ENCODE results near the gene TRIM7. TPM values are rescaled to one million over a fixed set of nuclear protein-coding genes. Genes with fewer than 3 reads are reported as not detected.

The TRIM7 gene
- total RNA-seq, 4 donors from 2014 or later: 44.8 to 80.6 (median 54.5) TPM

- Histone ChIP-seq H3K4me1 (peaks cover 0 to 53% (median 21%) of the 10 kb centered on the region in 3 donors), H3K27ac (no peak overlapping the region), H3K4me3 (no peak overlapping the region), H3K9me3 (no peaks in the 10 kb centered on the region), H3K36me3 (peaks cover 46 to 82% (median 67%) of the 10 kb centered on the region in 3 donors), H3K27me3 (no peaks in the 10 kb centered on the region)
- DNase-seq: no peak
- TF ChIP-seq, protein P1, sequence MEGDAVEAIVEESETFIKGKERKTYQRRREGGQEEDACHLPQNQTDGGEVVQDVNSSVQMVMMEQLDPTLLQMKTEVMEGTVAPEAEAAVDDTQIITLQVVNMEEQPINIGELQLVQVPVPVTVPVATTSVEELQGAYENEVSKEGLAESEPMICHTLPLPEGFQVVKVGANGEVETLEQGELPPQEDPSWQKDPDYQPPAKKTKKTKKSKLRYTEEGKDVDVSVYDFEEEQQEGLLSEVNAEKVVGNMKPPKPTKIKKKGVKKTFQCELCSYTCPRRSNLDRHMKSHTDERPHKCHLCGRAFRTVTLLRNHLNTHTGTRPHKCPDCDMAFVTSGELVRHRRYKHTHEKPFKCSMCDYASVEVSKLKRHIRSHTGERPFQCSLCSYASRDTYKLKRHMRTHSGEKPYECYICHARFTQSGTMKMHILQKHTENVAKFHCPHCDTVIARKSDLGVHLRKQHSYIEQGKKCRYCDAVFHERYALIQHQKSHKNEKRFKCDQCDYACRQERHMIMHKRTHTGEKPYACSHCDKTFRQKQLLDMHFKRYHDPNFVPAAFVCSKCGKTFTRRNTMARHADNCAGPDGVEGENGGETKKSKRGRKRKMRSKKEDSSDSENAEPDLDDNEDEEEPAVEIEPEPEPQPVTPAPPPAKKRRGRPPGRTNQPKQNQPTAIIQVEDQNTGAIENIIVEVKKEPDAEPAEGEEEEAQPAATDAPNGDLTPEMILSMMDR (IDR thresholded peaks at IDR 0.05): no peak
- TF ChIP-seq POLR2A (IDR thresholded peaks at IDR 0.05): no peak
- intact Hi-C loops (cut with DNase I): no loop called here
- 87 to 90% methylated on average over 9 of the region's 9 CpGs for WGBS, 2 donors
These were observed 34.2 kb upstream of the TRIM7 start for GRCh38 chr5:181239062-181239663.

DNA sequence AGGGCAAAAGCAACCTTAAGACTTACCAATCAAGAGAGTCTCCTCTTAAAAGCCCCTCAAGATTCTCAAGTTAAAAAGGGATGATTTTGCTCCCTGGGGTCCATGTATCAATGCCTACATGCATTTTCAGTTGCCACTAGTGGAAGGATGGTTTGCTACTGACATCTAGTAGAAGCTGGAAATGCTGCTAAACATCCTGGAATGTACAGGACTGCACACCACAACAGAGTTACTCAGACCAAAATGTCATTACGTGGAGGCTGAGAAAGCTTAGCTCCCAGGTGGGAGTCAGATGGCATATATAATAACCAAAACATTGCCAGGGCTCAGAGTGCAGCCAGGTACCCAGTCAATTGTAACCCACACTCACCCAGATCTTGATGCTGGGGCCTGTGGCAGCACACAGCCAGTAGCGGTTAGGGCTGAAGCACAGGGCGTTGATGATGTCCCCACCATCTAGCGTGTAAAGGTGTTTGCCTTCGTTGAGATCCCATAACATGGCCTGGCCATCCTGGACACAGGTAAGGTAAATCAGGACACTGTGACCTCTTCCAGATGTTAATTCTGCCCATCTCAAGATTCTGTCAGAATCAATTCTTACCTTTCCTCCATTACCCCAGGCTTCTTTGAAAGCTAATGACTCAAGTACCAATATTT, 32.9 kb upstream of the TRIM7 start:
- no peak for DNase-seq
- peaks cover 0 to 50% (median 21%) of the 10 kb centered on the region in 3 donors for H3K4me1 ChIP-seq
- intact Hi-C loops (cut with DNase I): no loop called here
- no peak overlapping the region for H3K27ac ChIP-seq
- H3K9me3 ChIP-seq: no peaks in the 10 kb centered on the region
- TF ChIP-seq, protein P1 (IDR thresholded peaks at IDR 0.05): no peak
- TF ChIP-seq POLR2A (IDR thresholded peaks at IDR 0.05): no peak
- no peak overlapping the region for H3K4me3 ChIP-seq
- WGBS, 2 donors: 79 to 94% methylated on average over 5 of the region's 5 CpGs
- no peaks in the 10 kb centered on the region for H3K27me3 ChIP-seq
- peaks cover 46 to 95% (median 70%) of the 10 kb centered on the region in 3 donors for H3K36me3 ChIP-seq

DNA sequence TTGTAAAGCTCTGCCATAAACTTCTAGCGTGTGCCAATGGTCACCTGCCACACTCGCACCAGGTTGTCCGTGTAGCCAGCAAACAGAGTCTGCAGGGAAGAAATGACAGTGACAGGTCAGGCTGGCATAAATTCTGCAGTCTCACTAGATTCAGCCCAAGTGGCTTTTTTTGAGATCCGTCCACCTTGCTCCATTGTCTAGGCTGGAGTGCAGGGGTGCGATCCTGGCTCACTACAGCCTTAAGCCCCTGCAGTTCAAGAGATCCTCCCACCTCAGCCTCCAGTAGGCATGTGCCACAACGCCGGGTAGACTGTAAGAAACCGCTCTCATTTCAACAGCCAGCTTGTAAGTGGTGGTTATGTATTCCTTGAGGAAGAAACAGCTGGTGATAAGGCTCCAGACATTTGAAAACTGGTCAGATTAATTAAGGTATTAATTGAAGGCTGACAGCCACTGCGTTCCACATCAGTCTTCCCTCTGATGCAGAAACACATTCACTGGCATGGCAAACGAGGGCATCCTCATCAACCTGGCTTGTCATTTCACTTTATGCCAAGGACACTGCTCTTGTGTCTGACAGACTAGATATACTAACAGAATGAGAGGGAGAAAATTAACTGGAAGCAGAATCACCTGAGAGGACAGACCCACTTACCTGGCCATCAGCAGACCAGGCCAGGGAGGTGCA, 32.1 kb upstream of the TRIM7 start:
- intact Hi-C loops (cut with DNase I): no loop called here
- no peaks in the 10 kb centered on the region for H3K9me3 ChIP-seq
- 87 to 88% methylated on average over 7 to 9 of the region's 10 CpGs for WGBS, 2 donors
- no peak overlapping the region for H3K27ac ChIP-seq
- H3K27me3 ChIP-seq: no peaks in the 10 kb centered on the region
- H3K4me1 ChIP-seq: peaks cover 0 to 42% (median 16%) of the 10 kb centered on the region in 3 donors
- TF ChIP-seq, protein P1 (IDR thresholded peaks at IDR 0.05): no peak
- no peak for TF ChIP-seq POLR2A (IDR thresholded peaks at IDR 0.05)
- H3K4me3 ChIP-seq: no peak overlapping the region
- H3K36me3 ChIP-seq: peaks cover 46 to 100% (median 74%) of the 10 kb centered on the region in 3 donors
- DNase-seq: no peak

DNA sequence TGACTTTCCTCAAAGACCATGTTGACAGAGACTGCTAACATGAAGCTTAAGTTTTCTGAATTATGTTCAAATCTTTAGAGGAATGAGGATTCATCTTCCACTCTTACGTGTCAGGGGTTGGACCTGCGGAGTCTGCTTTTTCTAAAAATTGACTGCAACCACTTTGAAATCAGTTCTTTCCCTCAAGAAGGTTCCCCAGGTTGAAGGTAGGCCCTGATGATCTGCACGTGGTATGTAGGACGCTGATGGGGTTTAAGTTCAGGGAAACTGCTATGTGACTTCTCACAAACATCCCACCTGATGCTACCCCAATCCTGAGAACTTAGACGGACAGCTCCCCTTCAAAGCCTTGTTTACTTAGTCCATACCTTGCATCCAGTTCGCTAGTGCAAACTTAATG, 31.5 kb upstream of the TRIM7 start:
- H3K36me3 ChIP-seq: peaks cover 42 to 100% (median 74%) of the 10 kb centered on the region in 3 donors

More for the DNA sequence above, 31.5 kb upstream of the TRIM7 start:
- H3K9me3 ChIP-seq: no peaks in the 10 kb centered on the region
- TF ChIP-seq, protein P1 (IDR thresholded peaks at IDR 0.05): no peak
- DNase-seq: no peak
- intact Hi-C loops (cut with DNase I): no loop called here
- H3K27me3 ChIP-seq: no peaks in the 10 kb centered on the region
- no peak overlapping the region for H3K4me3 ChIP-seq
- no peak overlapping the region for H3K27ac ChIP-seq
- WGBS, 2 donors: 80 to 84% methylated on average over 6 of the region's 6 CpGs
- peaks cover 0 to 36% (median 10%) of the 10 kb centered on the region in 3 donors for H3K4me1 ChIP-seq

Measured in esophagus squamous epithelium (tissue), 5 donors.